Thoracic aorta (tissue), 2 donors: ENCODE measurements around the gene NPB. TPM values are rescaled to one million over a fixed set of nuclear protein-coding genes. Genes with fewer than 3 reads are reported as not detected.
"Not testable (repeated sequence)": the region's sequence is repeated elsewhere in the genome, so short reads cannot be mapped to it uniquely, and the experiment has no call there.

Source experiments
- ATAC-seq: fragments of 150-250 bp; one replicate; pipeline ENCODE4 v1.8.0; 2017; ENCODE audit warnings: low read depth; ENCODE audit not compliant: insufficient number of reproducible peaks, low FRiP score
- DNase-seq: peaks from one replicate; pipeline ENCODE4 v3.0.0-alpha.2; 2020; ENCODE audit warnings: low spot score
- H3K27ac ChIP-seq, 2 donors: fragments of 200-600 bp; sonication (generic); 1 replicate in 1 of 2; 2 replicates in 1 of 2; pipeline ENCODE4 v1.5.1; 2016; ENCODE audit warnings: mild to moderate bottlenecking in 2 of 2, moderate library complexity in 2 of 2
- H3K27me3 ChIP-seq: fragments of 200-600 bp; sonication (generic); replicated peaks from 2 replicates; pipeline ENCODE4 v1.6.0; 2016; ENCODE audit warnings: mild to moderate bottlenecking; ENCODE audit not compliant: insufficient read depth
- H3K36me3 ChIP-seq: fragments of 200-600 bp; sonication (generic); one replicate; pipeline ENCODE4 v1.5.1; 2016
- H3K4me1 ChIP-seq, 2 donors: fragments of 200-600 bp; sonication (generic); 1 replicate in 1 of 2; 2 replicates in 1 of 2; pipeline versions ENCODE4 v1.5.1 to v1.6.0; 2016; ENCODE audit warnings: low read depth in 2 of 2, mild to moderate bottlenecking in 1 of 2; ENCODE audit not compliant: control insufficient read depth in 1 of 2
- H3K4me3 ChIP-seq: fragments of 200-600 bp; sonication (generic); 2 replicates; pipeline ENCODE4 v1.5.1; 2016; ENCODE audit warnings: mild to moderate bottlenecking
- H3K9me3 ChIP-seq: fragments of 200-600 bp; sonication (generic); 2 replicates; pipeline ENCODE4 v1.5.1; 2016
- CTCF ChIP-seq: fragments of 200-600 bp; sonication (generic); IDR thresholded peaks from one replicate; pipeline ENCODE4 v1.5.1; 2019; ENCODE audit warnings: antibody characterized with exemption
- total RNA-seq, 2 donors: library from RNA; depleted of rRNA; stranded (reverse); fragments of >200 nt; gene quantifications; one replicate each; pipeline versions ENCODE4 v1.1.0 to v1.2.3, GENCODE V29; 2016

Gene NPB
- total RNA-seq, 2 donors from 2014 or later: 0.35 to 2.6 TPM

- Histone ChIP-seq H3K36me3 (peaks cover 28% of the 10 kb centered on the region), H3K9me3 (no peaks in the 10 kb centered on the region), H3K27me3 (no peaks in the 10 kb centered on the region), H3K27ac (no peak overlapping the region), H3K4me1 (peaks cover 19 to 31% of the 10 kb centered on the region in 2 donors), H3K4me3 (no peak overlapping the region)
- TF ChIP-seq CTCF: no peak
- DNase-seq (no peak), ATAC-seq (no peak)
Observed at GRCh38 chr17:81914103-81914850, 12.2 kb downstream of the NPB start.

- Histone ChIP-seq H3K9me3 (no peaks in the 10 kb centered on the region), H3K4me1 (peaks cover 15 to 26% of the 10 kb centered on the region in 2 donors), H3K27ac (no peak overlapping the region), H3K27me3 (no peaks in the 10 kb centered on the region), H3K36me3 (peaks cover 32% of the 10 kb centered on the region), H3K4me3 (no peak overlapping the region)
- DNase-seq: no peak
- no peak for ATAC-seq
- TF ChIP-seq CTCF: no peak
Observed at GRCh38 chr17:81915331-81915730, 13.3 kb downstream of the NPB start.

GRCh38 chr17:81916234-81917001 is 14.4 kb downstream of the NPB start:
- no peak for ATAC-seq
- no peak for TF ChIP-seq CTCF
- peaks cover 35% of the 10 kb centered on the region for H3K36me3 ChIP-seq
- H3K4me3 ChIP-seq: peak overlapping the region; percentile 92
- H3K27ac ChIP-seq: no peak overlapping the region
- no peak for DNase-seq
- no peaks in the 10 kb centered on the region for H3K9me3 ChIP-seq
- peaks cover 16 to 21% of the 10 kb centered on the region in 2 donors for H3K4me1 ChIP-seq
- H3K27me3 ChIP-seq: no peaks in the 10 kb centered on the region

- peaks cover 24 to 28% of the 10 kb centered on the region in 2 donors for H3K4me1 ChIP-seq
- ATAC-seq (no peak), DNase-seq (no peak)
- H3K27me3 ChIP-seq: no peaks in the 10 kb centered on the region
- no peaks in the 10 kb centered on the region for H3K9me3 ChIP-seq
- H3K36me3 ChIP-seq: peaks cover 40% of the 10 kb centered on the region
- peak within 1 kb of the TSS; percentile 92 for H3K4me3 ChIP-seq
- no peak for TF ChIP-seq CTCF
- H3K27ac ChIP-seq: peak within 1 kb of the TSS; percentile 27 to 63
Observed at GRCh38 chr17:81917565-81918332, 15.7 kb downstream of the NPB start, which contains the start of gene SIRT7. SIRT7 (minus strand) TSS chr17:81918176; CDS start chr17:81918131, 45 bp downstream.

- Histone ChIP-seq H3K36me3 (peaks cover 35% of the 10 kb centered on the region), H3K4me3 (peak overlapping the region; percentile 92), H3K27ac (peak overlapping the region; percentile 8 to 50), H3K4me1 (peaks cover 26 to 33% of the 10 kb centered on the region in 2 donors)
- not testable (repeated sequence) for H3K9me3 ChIP-seq, H3K27me3 ChIP-seq, ATAC-seq, DNase-seq
Observed at GRCh38 chr17:81918333-81918669, 16.3 kb downstream of the NPB start.
